Measurements from ENCODE around the gene FSCN2.

GRCh38 chr17:81494626-81495377, 33.4 kb upstream of the FSCN2 start:
- TF ChIP-seq CTCF (IDR thresholded peaks at IDR 0.05; ENCODE audit: low read length) (no peak), EZH2 (IDR thresholded peaks at IDR 0.05; ENCODE audit: borderline replicate concordance, low read length) (no peak)
